Urinary bladder (tissue), 4 donors: ENCODE results near the gene SLBP. TPM values are rescaled to one million over a fixed set of nuclear protein-coding genes. Genes with fewer than 3 reads are reported as not detected.

Experiments
- DNase-seq: peaks from one replicate; pipeline ENCODE4 v3.0.0-alpha.2; 2015; ENCODE audit errors: extremely low spot score
- H3K27ac ChIP-seq: one replicate; pipeline ENCODE4 v1.5.1; 2013; ENCODE audit warnings: low read depth, mild to moderate bottlenecking, moderate library complexity
- H3K36me3 ChIP-seq: one replicate; pipeline ENCODE4 v1.6.1; 2013; ENCODE audit warnings: mild to moderate bottlenecking, moderate library complexity; ENCODE audit not compliant: insufficient read depth
- H3K4me1 ChIP-seq: one replicate; pipeline ENCODE4 v1.6.1; 2013; ENCODE audit warnings: mild to moderate bottlenecking, moderate library complexity; ENCODE audit not compliant: insufficient read depth
- H3K4me3 ChIP-seq: one replicate; pipeline ENCODE4 v1.5.1; 2013; ENCODE audit warnings: low read depth, low read length
- WGBS: extraction: QIAGEN DNeasy Blood & Tissue Kit; methylation state at CpG from one replicate; pipeline ENCODE4 v1.1.7; 2013; 5-methylcytosine and 5-hydroxymethylcytosine counted together
- polyA plus RNA-seq: library from polyadenylated mRNA; stranded (reverse); fragments of 200-250 nt; gene quantifications from one replicate; pipeline ENCODE4 v1.2.3, GENCODE V29; 2013
- total RNA-seq: library from RNA; depleted of rRNA; stranded (reverse); fragments of >200 nt; gene quantifications from one replicate; pipeline ENCODE4 v1.2.3, GENCODE V29; 2014
- donor health status: healthy with polysubstance abuse.
- donor health status: healthy.

Gene SLBP
- 32.3 TPM for total RNA-seq
- 41.0 TPM for polyA plus RNA-seq

- H3K4me1 ChIP-seq: no peaks in the 10 kb centered on the region
- peak within 1 kb of the TSS; percentile 100 for H3K27ac ChIP-seq
- peak within 1 kb of the TSS; percentile 94 for H3K4me3 ChIP-seq
- WGBS: under 1% methylated on average over 98 of the region's 98 CpGs
- peak; percentile 74 for DNase-seq
- no peaks in the 10 kb centered on the region for H3K36me3 ChIP-seq
Measured at GRCh38 chr4:1712216-1713002, at the start of gene SLBP. Gene SLBP (minus strand): TSS chr4:1712319. CDS start chr4:1712188, 131 bp downstream.

- no peaks in the 10 kb centered on the region for H3K36me3 ChIP-seq
- no peak overlapping the region for H3K4me3 ChIP-seq
- no peak for DNase-seq
- WGBS: 71% methylated on average over 32 of the region's 32 CpGs
- H3K27ac ChIP-seq: no peak overlapping the region
- H3K4me1 ChIP-seq: no peaks in the 10 kb centered on the region
Measured at GRCh38 chr4:1761130-1761689, 49.1 kb upstream of the SLBP start.

GRCh38 chr4:1760521-1761071 is 48.5 kb upstream of the SLBP start:
- no peaks in the 10 kb centered on the region for H3K4me1 ChIP-seq
- WGBS: 50% methylated on average over 25 of the region's 25 CpGs
- H3K36me3 ChIP-seq: no peaks in the 10 kb centered on the region
- no peak overlapping the region for H3K4me3 ChIP-seq
- H3K27ac ChIP-seq: no peak overlapping the region
- no peak for DNase-seq

GRCh38 chr4:1759818-1760223 is 47.7 kb upstream of the SLBP start:
- no peak overlapping the region for H3K4me3 ChIP-seq
- H3K4me1 ChIP-seq: no peaks in the 10 kb centered on the region
- H3K27ac ChIP-seq: peak overlapping the region; percentile 34
- no peak for DNase-seq
- 75% methylated on average over 13 of the region's 13 CpGs for WGBS
- no peaks in the 10 kb centered on the region for H3K36me3 ChIP-seq

- no peaks in the 10 kb centered on the region for H3K4me1 ChIP-seq
Measured at GRCh38 chr4:1759170-1759817, 47.2 kb upstream of the SLBP start.

GRCh38 chr4:1758306-1759121 is 46.4 kb upstream of the SLBP start:
- no peaks in the 10 kb centered on the region for H3K36me3 ChIP-seq
- no peaks in the 10 kb centered on the region for H3K4me1 ChIP-seq
- no peak for DNase-seq
- peak overlapping the region; percentile 76 for H3K27ac ChIP-seq
- WGBS: 89% methylated on average over 27 of the region's 27 CpGs
- no peak overlapping the region for H3K4me3 ChIP-seq

More at GRCh38 chr4:1759170-1759817, 47.2 kb upstream of the SLBP start:
- no peak overlapping the region for H3K4me3 ChIP-seq
- peak overlapping the region; percentile 71 for H3K27ac ChIP-seq
- 80% methylated on average over 19 of the region's 19 CpGs for WGBS
- H3K36me3 ChIP-seq: no peaks in the 10 kb centered on the region
- no peak for DNase-seq

- 63% methylated on average over 17 of the region's 17 CpGs for WGBS
- no peak for DNase-seq
- H3K27ac ChIP-seq: peak overlapping the region; percentile 76
- H3K4me1 ChIP-seq: no peaks in the 10 kb centered on the region
- H3K36me3 ChIP-seq: no peaks in the 10 kb centered on the region
- no peak overlapping the region for H3K4me3 ChIP-seq
Measured at GRCh38 chr4:1757836-1758235, 45.7 kb upstream of the SLBP start.

GRCh38 chr4:1756893-1757779 is 45.0 kb upstream of the SLBP start:
- no peak for DNase-seq
- H3K4me3 ChIP-seq: no peak overlapping the region
- H3K36me3 ChIP-seq: no peaks in the 10 kb centered on the region
- no peaks in the 10 kb centered on the region for H3K4me1 ChIP-seq
- no peak overlapping the region for H3K27ac ChIP-seq
- WGBS: 84% methylated on average over 20 of the region's 20 CpGs

GRCh38 chr4:1756079-1756478 is 44.0 kb upstream of the SLBP start:
- 71% methylated on average over 18 of the region's 18 CpGs for WGBS
- Histone ChIP-seq H3K36me3 (no peaks in the 10 kb centered on the region), H3K27ac (no peak overlapping the region), H3K4me3 (no peak overlapping the region), H3K4me1 (no peaks in the 10 kb centered on the region)
- no peak for DNase-seq

GRCh38 chr4:1755297-1755696 is 43.2 kb upstream of the SLBP start:
- no peak for DNase-seq
- H3K4me1 ChIP-seq: no peaks in the 10 kb centered on the region
- H3K27ac ChIP-seq: no peak overlapping the region
- WGBS: 86% methylated on average over 17 of the region's 17 CpGs
- no peaks in the 10 kb centered on the region for H3K36me3 ChIP-seq
- no peak overlapping the region for H3K4me3 ChIP-seq

GRCh38 chr4:1754336-1754735 is 42.2 kb upstream of the SLBP start:
- no peak for DNase-seq
- Histone ChIP-seq H3K27ac (no peak overlapping the region), H3K4me1 (no peaks in the 10 kb centered on the region), H3K36me3 (no peaks in the 10 kb centered on the region), H3K4me3 (no peak overlapping the region)
- 88% methylated on average over 5 of the region's 5 CpGs for WGBS

- Histone ChIP-seq H3K36me3 (no peaks in the 10 kb centered on the region), H3K4me3 (no peak overlapping the region), H3K4me1 (no peaks in the 10 kb centered on the region), H3K27ac (peak overlapping the region; percentile 54)
- no peak for DNase-seq
- 87% methylated on average over 15 of the region's 15 CpGs for WGBS
Measured at GRCh38 chr4:1753697-1754311, 41.7 kb upstream of the SLBP start.
